OCI-M2 (cell line): ENCODE results near the gene DYNLT5.
"Not testable (repeated sequence)": the region's sequence is repeated elsewhere in the genome, so short reads cannot be mapped to it uniquely, and the experiment has no call there.

ENCODE experiments used
- DNase-seq: peaks from one replicate; lab custom pipeline; 2025; ENCODE audit not compliant: unreplicated experiment; lab: John Stamatoyannopoulos, UW

DYNLT5 gene

GRCh38 chr1:66787641-66788040 is 35.4 kb downstream of the DYNLT5 start:
- no peak for DNase-seq

DNA sequence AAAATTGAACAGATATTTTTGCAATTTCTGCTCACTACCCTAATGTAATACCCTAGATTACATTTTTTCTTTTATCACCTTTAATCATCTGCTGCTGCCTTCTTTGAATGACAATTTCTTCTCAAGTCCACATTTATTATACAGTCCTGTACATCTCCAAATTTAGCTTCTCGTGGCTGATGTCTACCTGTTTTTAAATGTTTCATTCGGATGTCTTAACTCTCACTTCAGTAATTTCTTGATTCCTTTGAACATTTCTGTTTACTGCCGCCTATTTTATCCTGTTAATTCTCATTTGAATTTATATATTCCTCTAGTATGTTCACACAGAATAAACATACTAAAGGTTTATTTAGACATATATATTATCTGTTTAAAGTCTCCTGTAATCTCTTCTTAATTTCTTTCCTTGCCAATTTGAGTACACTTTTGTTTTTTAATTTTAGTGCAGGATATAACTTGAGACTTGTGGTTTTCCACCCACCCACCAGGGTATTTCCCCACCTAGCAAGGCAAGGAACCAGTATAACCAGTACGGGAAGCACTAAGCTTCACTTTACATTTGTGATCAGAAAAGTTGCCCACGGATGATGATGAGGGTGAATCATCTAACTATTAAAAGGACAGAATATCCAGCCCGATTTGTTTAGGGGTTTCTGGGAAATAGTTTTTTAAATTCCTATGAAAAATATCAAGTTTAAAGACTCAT is 36.1 kb downstream of the DYNLT5 start:
- DNase-seq: no peak

DNA sequence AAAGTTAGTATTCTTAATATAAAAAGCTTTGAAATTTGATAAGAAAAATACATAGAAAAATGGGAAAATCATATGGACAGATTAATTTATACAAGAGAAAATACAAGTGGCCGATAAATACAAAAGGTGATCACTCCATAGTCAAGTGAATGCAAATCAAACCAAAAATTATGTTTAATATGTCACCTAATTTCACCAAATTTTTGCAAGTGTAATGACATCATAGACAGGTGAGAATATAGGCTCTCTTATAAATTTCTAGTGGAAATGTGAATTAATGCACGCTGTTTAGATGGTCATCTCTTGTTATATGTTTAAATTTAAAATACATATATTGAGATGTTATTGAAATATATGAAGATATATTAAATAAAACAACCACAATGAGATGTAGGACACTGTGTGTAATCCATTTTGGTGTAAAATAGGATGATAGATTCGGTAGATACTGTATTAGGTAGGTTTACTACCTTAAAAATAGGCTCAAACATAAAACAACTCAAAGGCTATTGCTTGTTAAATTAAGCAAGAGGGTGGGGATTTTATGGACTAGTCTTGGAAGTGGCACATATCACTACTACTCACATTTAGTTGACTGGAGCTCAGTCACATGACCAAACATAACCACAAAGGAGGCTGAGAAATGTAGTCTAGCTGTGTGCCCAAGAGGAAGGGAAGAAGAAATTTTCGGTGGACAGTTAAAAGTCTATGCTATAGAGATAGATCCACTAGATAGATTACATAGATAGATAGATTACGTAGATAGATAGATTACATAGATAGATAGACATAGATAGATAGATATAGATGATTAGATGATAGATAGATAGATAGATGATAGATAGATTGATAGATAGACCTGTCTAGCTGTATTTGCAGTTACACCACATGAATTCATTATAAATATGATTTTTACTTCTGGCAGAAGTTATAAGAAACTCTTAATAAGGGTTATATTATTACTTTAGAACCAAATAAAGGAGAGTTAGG is 39.7 kb downstream of the DYNLT5 start:
- DNase-seq: no peak

GRCh38 chr1:66795839-66796238 is 43.6 kb downstream of the DYNLT5 start:
- not testable (repeated sequence) for DNase-seq

GRCh38 chr1:66809245-66809644 is 57.0 kb downstream of the DYNLT5 start:
- no peak for DNase-seq

DNA sequence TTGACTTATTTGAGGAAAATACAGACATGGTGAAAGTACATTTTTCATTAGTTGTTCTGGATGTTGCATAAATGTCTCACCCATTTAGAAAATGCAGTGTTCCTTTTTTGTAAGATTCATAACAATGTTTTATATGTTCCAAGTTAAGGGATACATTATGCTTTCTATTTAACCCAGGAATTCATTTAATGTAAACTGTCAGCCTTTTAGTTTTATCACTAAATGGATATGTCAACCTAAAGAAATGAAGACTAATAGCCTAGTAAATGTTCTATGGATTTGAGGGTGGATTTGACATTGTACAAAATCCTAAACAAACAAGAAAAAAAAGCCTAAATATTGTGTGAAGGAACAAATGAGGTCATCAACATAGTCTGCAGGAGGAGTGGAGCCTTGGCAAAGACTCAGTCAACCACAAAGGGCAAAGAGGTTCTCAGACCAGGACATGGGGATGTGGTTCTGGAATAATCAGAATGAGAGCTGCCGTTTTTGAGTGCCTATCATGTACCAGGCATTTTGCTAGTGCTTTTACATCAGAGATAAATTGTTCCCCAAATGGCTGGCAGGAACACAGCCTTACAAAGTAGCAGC is 57.6 kb downstream of the DYNLT5 start:
- no peak for DNase-seq

DNA sequence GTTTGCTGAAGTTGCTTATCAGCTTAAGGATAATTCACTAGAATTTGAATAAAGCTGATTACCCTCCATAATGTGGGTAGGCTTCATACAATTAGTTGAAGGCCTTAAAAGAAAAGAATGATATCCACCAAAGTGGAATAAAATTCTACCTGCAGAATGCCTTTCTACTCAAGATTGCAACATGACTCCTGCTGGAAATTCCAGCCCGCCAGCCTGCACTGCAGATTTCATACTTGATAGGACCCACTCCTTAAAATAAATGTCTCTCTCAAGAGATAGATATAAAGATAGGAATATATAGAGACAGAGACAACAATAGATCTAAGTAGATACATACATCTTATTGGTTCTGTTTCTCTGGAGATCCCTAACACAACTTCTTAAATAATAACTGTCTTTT is 72.5 kb downstream of the DYNLT5 start:
- no peak for DNase-seq
